Peyer's patch (tissue), 4 donors: ENCODE data around the gene TNC.

Source experiments
- CTCF ChIP-seq, 6 experiments: fragments of 450-650 bp in 4 of 6; fragments of 200-600 bp in 2 of 6; sonication (generic) in 1 of 6; IDR thresholded peaks; one replicate each; pipeline ENCODE4 v1.5.1; 2017 to 2019; ENCODE audit warnings: antibody characterized with exemption in 6 of 6, mild to moderate bottlenecking in 3 of 6, moderate library complexity in 1 of 6
- POLR2A ChIP-seq, 2 donors: fragments of 450-650 bp; IDR thresholded peaks; one replicate each; pipeline ENCODE4 v1.5.1; 2017; ENCODE audit warnings: antibody characterized with exemption in 2 of 2, mild to moderate bottlenecking in 2 of 2, moderate library complexity in 2 of 2

DNA sequence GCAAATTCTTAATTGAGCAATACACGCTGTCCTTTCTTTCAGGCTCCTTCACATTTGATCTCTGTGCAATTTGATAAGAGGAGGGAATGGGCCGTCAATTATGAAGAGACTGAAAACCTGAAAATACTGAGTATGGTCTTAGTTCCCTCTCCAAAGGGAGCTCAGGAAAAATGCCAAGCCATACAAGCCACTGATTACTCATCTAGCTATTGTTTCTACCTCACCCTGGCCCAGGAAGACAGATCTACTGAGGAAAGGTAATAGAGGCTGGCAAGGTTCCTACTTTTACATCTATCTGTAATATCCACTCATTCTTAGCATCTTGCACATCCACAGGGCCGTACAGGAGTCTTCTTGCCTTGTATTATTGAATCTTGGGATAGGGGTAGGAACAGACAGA, 23.7 kb upstream of the TNC start:
- TF ChIP-seq CTCF (IDR thresholded peaks at IDR 0.05) = no peak
- TF ChIP-seq POLR2A (IDR thresholded peaks at IDR 0.05) = no peak
